Activated CD4-positive, alpha-beta T cell treated with anti-CD3 and anti-CD28 coated beads for 24 hours (primary cell): ENCODE measurements around the gene ZBTB7A.

Source experiments
- DNase-seq, 2 donors: peaks; one replicate each; pipeline ENCODE4 v3.0.0-alpha.2; 2020; ENCODE audit warnings: low read depth in 2 of 2

Gene ZBTB7A

DNA sequence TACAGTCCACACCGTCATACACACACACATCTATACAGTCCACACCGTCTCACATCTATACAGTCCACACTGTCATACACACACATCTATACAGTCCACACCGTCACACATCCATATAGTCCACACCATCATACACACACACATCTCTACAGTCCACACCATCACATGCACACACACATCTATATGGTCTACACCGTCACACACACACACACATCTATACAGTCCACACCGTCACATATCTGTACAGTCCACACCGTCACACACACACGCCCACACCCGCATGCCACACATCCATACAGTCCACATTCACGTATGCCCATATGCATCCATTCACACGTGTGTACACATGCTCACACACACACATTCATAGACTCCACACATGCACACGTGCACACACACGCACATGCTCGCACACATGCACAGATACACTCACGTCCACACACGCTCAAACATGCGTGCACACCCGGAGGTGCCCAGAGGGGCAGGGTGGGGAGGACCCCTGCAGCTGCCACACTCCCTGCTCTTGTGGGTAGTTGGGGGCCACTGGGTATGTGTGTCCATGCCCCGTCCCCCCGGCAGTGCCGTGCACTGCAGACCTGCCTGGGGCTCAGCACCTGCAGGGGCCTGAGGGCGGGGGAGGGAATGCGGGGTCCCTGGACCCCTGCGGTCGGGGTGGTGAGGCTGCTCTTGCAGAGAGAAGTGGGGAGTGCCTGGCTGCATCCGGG is 30.0 kb downstream of the ZBTB7A start:
- no peak for DNase-seq

GRCh38 chr19:4035582-4035981 is 31.1 kb downstream of the ZBTB7A start:
- DNase-seq, result no peak

DNA sequence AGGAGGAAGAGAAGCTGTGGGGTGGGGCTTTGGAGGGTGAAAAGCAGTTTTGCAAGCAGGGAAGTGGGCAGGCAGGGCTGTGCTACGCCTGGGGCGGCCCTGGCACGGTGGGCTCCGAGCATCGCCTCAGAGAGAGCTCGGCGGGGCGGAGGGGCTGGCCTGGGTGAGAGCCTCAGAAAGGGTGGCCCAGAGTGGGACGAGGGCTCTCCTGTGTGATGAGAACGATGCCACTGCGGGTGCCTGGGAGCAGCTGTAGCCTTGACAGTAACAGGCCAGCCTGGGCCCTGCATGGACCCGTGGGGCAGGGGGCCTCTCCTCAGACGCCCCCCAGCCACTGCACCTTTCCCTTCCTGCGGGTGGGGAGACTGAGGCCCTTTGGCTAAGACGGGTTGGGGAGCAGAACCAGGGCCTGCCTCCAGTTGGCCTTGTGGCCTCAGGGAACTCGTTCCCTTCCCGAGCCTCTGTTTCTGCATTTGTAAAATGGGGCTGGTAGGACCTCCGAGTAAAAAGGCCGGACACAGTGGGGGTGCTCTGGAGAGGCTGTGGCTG is 31.6 kb downstream of the ZBTB7A start:
- no peak for DNase-seq

GRCh38 chr19:4034048-4035017 is 32.4 kb downstream of the ZBTB7A start:
- DNase-seq, result no peak

DNA sequence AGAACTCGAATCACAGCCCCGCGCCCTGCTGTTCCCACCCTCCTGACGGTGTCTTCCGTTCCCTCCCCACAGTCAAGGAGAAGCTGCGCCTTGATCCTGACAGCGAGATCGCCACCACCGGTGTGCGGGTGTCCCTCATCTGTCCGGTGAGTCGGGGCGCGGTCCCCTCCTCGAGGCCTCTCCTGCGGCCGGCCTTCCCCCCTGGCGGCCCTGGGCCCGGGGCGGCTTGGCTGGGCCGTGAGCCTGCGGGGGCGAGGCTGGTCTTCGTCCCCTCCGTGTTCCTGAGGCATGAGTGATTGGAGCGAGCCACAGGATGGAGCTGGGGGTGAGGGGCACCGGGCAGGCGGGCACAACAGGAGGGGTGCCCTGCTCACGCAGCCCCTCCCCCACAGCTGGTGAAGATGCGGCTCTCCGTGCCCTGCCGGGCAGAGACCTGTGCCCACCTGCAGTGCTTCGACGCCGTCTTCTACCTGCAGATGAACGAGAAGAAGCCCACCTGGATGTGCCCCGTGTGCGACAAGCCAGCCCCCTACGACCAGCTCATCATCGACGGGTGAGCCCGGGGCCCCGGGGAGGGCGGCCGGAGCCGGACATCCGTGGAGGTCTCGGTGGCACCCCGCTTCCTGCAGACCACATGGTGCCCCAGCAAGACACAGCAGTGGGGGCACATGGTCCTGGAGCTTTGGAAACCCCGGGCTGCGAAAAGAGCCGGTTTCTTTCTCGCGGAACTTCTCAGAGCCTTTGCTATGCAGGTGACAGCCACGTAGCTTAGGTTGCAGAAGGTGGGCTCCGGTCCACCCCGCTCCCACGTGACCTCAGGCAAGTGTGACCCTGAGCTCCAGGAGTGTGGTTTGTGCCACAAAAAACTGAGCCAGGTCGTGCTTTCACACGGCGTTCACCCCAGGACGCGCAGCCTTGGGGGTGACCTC is 33.4 kb downstream of the ZBTB7A start:
- DNase-seq, result no peak

GRCh38 chr19:4032436-4032835 is 34.3 kb downstream of the ZBTB7A start:
- no peak for DNase-seq

GRCh38 chr19:4031420-4031819 is 35.3 kb downstream of the ZBTB7A start:
- DNase-seq, result no peak

DNA sequence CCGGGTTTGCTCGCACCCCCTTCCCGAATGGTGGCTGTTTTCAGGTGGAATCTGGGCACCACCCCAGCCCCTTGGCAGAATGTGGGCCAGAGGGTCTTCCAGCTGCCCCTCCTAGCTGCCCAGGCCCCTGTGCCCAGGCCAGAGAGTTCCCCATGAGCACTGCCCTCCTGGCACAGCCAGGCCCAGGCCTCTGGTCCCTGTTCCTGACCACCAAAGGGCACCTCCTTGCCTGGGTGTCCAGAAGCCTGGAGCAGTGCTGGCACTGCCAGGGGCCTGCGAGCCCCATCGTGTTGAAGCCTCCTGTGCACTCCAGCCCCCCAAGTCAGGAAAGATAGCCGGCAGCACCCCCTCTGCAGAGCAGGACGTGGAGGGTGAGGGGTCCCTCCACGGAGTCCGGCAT is 35.7 kb downstream of the ZBTB7A start:
- no peak for DNase-seq

GRCh38 chr19:4030552-4030951 is 36.1 kb downstream of the ZBTB7A start:
- no peak for DNase-seq

DNA sequence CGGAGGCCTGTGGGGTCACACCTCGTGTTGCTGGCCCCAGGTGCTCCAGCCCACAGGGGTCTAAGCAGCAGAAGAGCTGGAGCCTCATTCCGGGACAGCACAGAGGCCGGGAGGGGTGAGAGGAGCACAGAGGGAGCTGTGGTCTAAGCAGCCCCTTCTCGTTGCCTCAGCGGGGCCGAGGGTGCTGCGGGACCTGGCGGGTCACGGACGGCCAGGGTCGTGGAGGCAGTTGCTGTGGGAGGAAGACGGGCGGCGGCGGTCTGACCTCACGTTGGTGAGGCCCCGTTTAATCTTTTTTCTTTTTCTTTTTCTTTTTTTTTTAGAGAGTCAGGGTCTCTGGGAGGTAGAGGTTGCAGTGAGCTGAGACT is 37.5 kb downstream of the ZBTB7A start:
- DNase-seq, result no peak

GRCh38 chr19:4028334-4029246 is 38.1 kb downstream of the ZBTB7A start:
- DNase-seq, result no peak

GRCh38 chr19:4027146-4027545 is 39.6 kb downstream of the ZBTB7A start:
- DNase-seq, result no peak

- no peak for DNase-seq
These were observed 41.4 kb downstream of the ZBTB7A start for GRCh38 chr19:4025317-4025716.

DNA sequence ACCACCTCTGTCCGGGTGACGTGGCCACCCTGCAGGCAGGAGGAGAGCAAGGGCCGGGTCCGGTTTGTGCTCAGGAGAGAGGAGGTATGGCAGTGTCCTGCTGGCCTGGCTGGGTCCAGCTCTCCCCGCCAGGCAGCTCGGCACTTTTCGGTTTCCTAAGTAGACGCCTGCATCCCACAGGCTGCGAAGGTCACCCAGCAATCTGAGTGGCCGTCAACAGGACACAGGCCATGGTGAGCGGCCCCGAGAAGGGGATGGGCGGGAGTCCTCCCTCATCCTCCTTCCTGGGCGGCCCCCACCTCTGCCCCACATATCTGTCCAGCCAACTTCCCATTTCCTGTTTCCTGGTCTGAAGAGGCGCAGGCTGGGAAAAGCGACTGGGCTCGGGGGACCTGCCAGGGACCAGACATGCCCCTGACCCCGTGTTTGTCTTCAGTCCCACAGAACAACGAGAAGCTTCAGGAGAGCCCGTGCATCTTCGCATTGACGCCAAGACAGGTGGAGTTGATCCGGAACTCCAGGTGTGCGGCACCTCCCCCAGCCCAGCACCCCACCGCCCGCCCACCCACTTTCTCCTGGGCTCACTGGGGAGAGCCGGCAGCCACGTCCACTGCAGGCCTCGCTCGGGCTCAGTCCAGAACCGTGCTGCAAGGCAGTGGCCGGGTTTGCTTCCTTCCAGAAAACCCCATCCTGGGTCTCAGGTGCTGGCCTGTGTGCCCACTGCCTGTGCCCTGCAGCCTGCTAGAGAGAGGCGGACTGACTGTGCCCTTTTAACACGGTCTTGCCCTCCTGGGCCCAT is 42.9 kb downstream of the ZBTB7A start:
- no peak for DNase-seq

GRCh38 chr19:4019578-4019977 is 47.1 kb downstream of the ZBTB7A start:
- no peak for DNase-seq

DNA sequence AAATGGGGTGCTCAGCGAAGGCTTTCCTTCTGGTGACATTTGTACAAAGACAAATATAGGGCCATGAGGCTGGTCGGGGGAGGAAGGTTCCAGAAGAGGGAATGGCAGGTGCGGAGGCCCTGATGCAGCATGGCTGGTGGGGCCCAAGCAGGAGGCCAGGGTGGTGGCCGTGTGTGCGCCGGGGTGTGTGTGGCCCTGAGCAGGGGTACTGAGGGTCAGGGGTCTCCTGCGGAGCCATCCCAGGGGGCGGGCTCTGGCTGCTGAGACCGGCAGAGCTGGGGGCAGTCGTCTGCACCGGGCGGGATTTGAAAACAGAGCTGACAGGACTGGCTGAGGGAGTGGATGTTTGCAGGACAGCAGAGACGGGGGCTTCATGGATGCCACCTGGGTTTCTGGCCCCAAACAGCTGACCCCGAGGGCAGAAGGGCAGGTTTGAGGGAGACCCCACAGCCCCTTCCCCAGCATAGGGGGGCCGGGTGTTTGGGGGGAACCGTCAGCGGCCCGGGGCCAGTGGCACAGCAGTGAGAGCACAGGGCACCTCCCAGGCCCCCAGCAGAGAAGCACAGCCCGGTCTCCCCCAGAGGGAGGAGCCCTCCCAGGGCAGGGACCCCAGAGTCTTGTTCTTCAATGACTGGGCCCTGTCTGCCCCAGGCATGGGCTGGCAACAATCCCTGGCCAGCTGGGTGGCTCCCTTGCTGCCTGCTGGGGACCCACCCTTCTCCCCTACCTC is 47.8 kb downstream of the ZBTB7A start:
- no peak for DNase-seq

- DNase-seq, result no peak
These were observed 48.5 kb downstream of the ZBTB7A start for GRCh38 chr19:4018140-4018613.

- DNase-seq, result no peak
These were observed 49.6 kb downstream of the ZBTB7A start for GRCh38 chr19:4016903-4017638.
